Activated CD8-positive, alpha-beta memory T cell treated with anti-CD3 and anti-CD28 coated beads for 24 hours (primary cell): ENCODE data around the gene RUNX1.
"Not testable (repeated sequence)": the region's sequence is repeated elsewhere in the genome, so short reads cannot be mapped to it uniquely, and the experiment has no call there.

Experiments
- DNase-seq: peaks from one replicate; pipeline ENCODE4 v3.0.0-alpha.2; 2020

Gene RUNX1

DNA sequence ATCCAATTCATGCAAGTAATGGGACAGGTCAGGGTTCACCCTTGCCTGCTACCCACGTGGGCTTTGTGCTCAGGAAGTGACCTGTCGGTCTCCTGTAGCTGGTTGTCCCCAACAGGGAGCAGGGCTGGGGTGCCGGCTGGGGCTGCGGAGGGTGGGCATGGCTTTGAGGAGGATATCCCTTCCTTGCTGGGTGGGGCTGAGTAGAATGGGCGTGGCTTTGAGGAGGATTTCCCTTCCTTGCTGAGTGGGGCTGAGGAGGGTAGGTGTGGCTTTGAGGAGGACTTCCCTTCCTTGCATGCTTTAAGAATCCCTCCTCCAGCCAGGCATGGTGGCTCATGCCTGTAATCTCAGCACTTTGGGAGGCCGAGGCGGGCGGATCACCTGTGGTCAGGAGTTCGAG, 229.1 kb downstream of the RUNX1 start:
- peak; percentile 41 for DNase-seq

DNA sequence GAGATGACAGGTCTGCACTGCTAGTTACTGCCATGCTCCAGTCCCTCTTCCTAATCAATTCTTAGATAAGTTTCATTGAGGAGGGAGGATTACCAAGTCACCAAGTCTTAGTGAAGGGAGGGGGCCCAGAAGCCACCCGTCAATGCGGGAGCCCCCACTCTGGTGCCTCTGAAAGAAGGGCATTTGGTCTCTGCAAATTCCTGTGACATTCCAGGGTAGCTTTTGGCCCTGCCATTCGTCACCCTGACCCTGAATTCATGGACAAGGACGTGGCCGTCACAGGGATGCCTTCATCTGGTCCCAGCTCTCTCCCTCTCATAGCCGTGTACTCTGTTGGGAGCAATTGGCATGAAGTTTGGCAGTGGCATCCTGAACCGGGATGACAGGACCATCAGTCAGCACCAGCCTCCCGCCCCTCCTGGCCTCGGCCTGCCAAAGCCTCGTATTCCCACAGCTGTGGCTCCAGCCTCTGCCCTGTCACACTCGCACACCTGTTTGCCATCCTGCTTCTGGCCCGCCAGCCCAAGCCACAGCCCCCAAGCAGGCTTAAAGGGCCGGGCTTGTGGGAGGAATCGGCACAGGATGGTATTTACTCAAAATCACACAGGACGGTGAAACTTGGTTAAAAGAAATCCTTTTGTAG, 229.6 kb downstream of the RUNX1 start:
- peak; percentile 41 for DNase-seq

DNA sequence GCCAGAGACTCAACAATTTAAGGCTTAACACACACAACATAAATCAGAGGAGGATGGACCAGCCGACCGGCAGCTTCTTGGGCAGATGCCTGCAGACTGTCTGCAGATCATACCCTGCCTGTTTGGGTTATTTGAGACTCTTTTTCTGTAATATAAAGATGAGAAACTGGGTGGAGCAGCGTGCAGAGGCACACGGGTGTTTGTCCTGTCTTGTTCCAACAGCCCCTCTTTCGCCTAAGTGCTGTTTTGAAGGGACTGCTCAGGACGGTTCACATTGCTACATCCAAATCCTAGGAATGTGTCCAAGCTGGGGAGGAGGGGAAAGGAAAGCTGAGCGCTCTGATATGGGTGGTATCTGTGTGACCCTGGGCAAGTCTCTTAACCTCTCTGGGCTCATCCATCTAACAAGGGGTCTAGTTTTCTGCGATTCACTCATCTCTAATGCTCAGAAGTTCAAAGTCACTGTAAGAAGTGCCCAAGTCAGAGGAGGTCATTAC, 230.4 kb downstream of the RUNX1 start:
- DNase-seq = peak; percentile 40

DNA sequence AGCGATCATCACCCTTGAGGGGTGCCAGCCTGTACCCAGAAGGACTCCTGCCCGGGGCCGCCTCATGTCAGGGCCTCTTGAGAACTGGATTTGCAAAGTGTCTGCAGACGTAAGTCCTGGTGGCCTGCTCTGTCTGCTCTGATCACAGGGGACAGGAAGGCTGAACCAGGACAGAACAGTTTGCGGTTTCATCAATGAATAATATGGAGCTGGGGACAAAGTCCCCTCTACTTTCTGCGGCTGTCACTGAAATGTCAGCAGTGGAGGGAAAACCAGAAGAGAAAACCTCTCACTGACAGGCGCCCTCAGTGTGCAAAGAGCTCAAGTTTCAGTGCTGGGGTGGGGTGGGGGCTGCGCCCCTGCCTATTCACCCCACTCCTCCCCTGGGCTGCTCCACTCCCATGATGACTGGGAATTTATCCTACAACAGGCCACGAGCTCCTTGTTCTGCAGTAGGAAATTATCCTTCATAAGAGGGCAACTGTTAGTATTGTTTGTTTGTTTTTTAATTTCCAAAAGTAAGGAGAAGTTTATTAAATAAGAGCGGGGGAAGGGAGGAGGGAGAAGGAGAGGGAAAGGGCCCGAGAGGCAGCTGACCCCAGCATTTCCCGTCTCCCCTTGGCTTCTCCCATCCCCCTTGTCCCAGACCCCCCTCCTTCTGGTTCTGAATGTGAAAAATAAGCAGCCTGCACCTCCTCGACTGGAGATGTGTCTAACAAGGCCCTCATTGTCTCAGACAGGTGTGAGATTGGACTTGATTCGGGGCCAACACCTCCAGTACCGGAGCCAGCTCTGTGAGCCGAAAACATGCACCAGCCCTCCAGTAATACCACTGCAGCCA, 231.1 kb downstream of the RUNX1 start:
- peak; percentile 33 for DNase-seq

- peak; percentile 40 for DNase-seq
Measured at GRCh38 chr21:34815831-34816705, 233.0 kb downstream of the RUNX1 start.

DNA sequence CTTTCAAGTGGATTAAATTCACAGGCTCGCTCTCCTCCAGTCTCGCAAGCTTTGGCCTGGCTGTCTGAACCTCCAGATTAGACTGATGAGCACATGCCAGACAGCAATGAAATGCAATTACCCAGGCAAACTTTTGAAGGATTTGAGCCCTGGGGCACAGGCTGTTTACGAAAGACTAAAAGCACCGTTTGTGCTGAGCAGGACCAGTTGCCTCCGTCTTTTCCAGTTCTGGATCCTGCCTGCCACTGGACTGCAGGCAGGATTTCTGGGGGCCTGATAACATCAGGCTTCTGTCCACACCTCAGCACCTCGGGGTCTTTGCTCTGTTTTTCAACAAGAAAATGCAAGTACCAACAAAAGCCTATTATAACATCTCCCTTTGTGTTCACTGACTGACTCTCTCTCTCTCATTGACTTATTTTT, 234.6 kb downstream of the RUNX1 start:
- no peak for DNase-seq

DNA sequence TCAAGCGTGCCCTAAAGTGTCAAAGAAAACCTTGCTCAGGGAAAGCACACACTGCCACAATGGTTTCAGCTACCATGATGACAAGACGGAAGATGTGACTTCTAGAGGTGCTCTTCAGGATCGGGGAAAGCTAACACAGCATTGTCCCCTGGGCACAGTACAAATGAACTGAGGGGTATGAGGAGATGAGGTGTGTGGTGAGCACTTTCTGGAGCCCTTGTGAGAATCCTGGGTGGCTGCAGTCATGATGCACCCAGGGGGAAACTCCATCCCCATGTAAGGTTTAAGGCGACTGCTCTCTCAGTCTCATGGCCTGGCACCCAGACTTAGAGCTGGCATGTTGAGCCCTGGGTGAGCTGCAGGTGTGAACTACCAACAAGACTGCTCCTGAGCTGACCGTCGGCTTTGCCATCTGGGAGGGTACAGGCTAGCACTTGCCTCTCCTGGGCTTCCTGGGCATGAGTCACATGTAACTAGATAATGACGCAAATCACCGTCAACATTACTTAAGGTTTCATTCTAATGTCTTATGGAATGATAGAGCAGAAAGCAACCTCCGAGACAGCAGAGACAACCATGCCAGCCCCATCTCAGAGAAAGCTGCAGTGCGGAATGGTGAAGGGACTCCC, 235.7 kb downstream of the RUNX1 start:
- DNase-seq = no peak

GRCh38 chr21:34812504-34813265, 236.4 kb downstream of the RUNX1 start:
- no peak for DNase-seq

- DNase-seq = no peak
Measured at GRCh38 chr21:34811368-34811767, 237.7 kb downstream of the RUNX1 start.

GRCh38 chr21:34810786-34811185, 238.3 kb downstream of the RUNX1 start:
- no peak for DNase-seq

GRCh38 chr21:34809822-34810221, 239.3 kb downstream of the RUNX1 start:
- no peak for DNase-seq

- no peak for DNase-seq
Measured at GRCh38 chr21:34808569-34809204, 240.4 kb downstream of the RUNX1 start.

GRCh38 chr21:34807881-34808568, 241.1 kb downstream of the RUNX1 start:
- peak; percentile 82 for DNase-seq

DNA sequence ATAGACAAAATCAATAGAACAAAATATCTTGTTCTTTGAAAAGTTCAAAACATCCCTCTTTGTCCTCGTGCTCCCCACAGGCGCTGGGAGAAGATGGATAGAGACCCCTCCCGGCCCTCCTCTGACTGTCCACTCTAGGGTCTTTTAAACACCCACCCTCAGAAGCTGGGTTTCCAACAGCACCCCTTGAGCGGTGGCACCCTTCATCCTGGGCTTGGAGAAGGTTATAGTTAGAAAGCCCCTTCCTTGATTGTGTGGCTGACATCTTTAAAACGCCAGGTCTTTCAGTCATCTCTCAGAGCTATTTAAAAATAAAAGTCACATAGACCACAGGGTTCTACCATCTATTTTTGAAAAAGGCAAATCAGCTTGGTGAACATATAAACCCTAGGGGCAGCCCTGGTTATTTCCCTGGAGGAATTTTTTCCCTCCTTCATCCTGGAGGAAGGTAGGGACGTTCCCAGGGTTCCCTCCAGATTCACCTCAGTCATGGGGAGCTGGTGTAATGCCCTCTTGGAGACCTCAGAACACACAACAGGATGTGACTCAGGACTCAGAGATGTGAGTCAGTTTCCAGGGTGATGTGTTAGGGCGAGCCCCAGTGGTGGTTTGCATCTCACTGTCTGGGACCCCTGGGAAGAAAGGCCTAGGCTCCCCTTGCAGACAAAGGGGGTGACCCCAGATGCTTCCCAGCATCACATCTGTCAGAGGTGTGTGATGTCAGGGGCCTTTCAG, 241.8 kb downstream of the RUNX1 start:
- DNase-seq = peak; percentile 82

DNA sequence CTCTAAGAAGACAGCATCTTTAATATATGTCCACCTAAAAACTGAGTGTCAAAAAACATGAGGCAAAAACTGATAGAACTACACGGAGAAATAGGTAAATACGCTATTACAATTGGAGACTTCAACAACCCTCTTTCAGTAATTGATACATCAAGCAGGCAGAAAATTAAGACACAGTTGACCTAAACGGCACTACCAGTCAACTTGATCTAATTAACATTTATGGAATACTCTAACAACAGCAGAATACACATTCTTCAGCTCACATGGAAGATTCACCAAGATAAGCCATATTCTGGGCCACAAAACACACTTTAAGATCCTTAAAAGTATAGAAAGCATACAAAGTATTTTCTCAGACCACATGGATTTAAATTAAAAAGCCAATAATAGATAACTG, 242.7 kb downstream of the RUNX1 start:
- DNase-seq = no peak

GRCh38 chr21:34805157-34805556, 243.9 kb downstream of the RUNX1 start:
- no peak for DNase-seq

- DNase-seq = not testable (repeated sequence)
Measured at GRCh38 chr21:34804584-34804983, 244.5 kb downstream of the RUNX1 start.

DNA sequence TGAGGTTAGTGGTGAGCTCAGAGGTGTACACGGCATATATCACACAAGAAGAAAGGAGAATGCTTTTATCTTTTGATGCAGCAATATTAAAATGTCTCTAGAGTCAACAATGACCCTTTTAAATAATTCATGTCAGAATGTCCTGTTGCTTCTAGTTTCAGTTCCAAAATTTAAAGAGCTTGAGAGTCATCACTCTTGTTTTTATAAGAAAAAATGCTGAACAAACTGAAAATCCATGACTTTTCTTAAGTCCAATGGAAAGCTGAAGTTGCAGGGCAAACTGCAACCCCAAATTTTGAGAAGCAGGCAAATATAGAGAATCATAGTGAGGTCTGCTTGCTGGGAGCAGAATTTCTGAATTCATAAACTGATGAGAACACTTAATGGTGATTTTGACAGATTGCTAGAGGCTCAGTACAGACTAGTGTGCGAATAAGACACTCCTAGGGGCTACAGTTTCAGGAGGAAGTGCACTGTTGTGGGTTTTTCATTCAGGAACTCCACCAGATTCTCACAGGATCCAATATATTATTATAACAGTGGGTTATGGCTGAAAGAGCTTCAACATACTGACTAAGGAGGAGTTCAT, 245.2 kb downstream of the RUNX1 start:
- no peak for DNase-seq

DNA sequence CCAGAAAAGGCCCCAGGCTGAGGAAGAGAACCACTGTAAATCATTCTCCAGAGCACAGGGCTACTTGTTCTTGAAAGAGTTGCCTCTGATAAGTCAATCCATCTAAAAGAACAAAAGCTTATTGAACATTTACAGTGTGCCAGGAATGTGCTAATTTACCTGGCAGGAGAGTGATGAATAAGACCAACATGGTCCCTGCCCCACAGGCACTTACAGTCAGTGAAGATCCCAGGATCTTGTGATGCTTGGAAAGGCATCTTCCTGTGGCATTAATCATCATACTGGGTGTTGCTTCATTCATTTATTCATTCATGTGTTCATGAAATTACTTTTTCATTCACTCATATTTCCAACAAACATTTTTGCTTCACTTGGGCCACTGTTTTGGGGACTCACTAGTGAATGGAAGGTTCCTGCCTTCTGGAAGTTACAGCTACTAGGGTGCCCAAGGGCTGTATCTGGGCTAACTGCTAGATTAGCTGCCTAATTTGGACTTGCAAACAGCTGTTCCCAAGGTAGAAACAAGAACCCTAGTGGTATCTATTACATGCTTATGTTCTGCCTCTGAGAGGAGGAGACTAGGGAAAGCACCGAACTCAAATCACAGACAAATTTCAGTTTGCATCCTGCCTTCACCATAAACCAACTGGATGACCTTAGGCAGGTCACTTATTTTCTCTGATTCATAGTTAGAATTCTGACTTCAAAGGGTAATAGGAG, 246.8 kb downstream of the RUNX1 start:
- DNase-seq = no peak
